DMS153 treated with DMSO at 0.1 percent for 48 hours (cell line): ENCODE results near the gene APH1A.
A peak's percentile ranks its signal among the peaks of the same experiment; 100 is the strongest.
"Not testable (repeated sequence)": the region's sequence is repeated elsewhere in the genome, so short reads cannot be mapped to it uniquely, and the experiment has no call there.

Source experiments
- DNase-seq: peaks from one replicate; lab custom pipeline; 2025; ENCODE audit not compliant: unreplicated experiment; lab: John Stamatoyannopoulos, UW

Gene APH1A

GRCh38 chr1:150268340-150268704 is 494 bp downstream of the APH1A start:
- no peak for DNase-seq

GRCh38 chr1:150267896-150268295 is 920 bp downstream of the APH1A start:
- DNase-seq: no peak

GRCh38 chr1:150263549-150263948 is 5.3 kb downstream of the APH1A start:
- no peak for DNase-seq

- DNase-seq: no peak
Observed at GRCh38 chr1:150262388-150263320, 6.2 kb downstream of the APH1A start.

- no peak for DNase-seq
Observed at GRCh38 chr1:150261367-150261766, 7.4 kb downstream of the APH1A start.

- DNase-seq: peak; percentile 92
Observed at GRCh38 chr1:150259758-150260669, 8.8 kb downstream of the APH1A start.

GRCh38 chr1:150259217-150259616 is 9.6 kb downstream of the APH1A start:
- DNase-seq: no peak

GRCh38 chr1:150257624-150258585 is 10.9 kb downstream of the APH1A start, which contains the start of gene CA14:
Gene CA14, plus strand, starts transcription at chr1:150257774. Its CDS starts 355 bp downstream, at chr1:150258129.
- no peak for DNase-seq

GRCh38 chr1:150256554-150257341 is 12.1 kb downstream of the APH1A start:
- no peak for DNase-seq

GRCh38 chr1:150256198-150256553 is 12.6 kb downstream of the APH1A start:
- no peak for DNase-seq

GRCh38 chr1:150249936-150250335 is 18.9 kb downstream of the APH1A start:
- DNase-seq: no peak

- DNase-seq: no peak
Observed at GRCh38 chr1:150243003-150243402, 25.8 kb downstream of the APH1A start.

- no peak for DNase-seq
Observed at GRCh38 chr1:150237746-150238145, 31.1 kb downstream of the APH1A start.

- DNase-seq: not testable (repeated sequence)
Observed at GRCh38 chr1:150237176-150237575, 31.6 kb downstream of the APH1A start.

- no peak for DNase-seq
Observed at GRCh38 chr1:150236614-150237100, 32.2 kb downstream of the APH1A start.

GRCh38 chr1:150235852-150236613 is 32.8 kb downstream of the APH1A start, which contains the start of gene ANP32E:
Gene ANP32E, minus strand, starts transcription at chr1:150236112. Its CDS starts 326 bp downstream, at chr1:150235786.
- peak; percentile 100 for DNase-seq

- no peak for DNase-seq
Observed at GRCh38 chr1:150235294-150235851, 33.4 kb downstream of the APH1A start.

GRCh38 chr1:150234566-150235293 is 34.1 kb downstream of the APH1A start:
- peak; percentile 58 for DNase-seq
